CD4-positive, alpha-beta T cell treated with Interleukin-1 beta for 1 hour (primary cell): Measurements from ENCODE around the gene VSTM5.
"Not testable (repeated sequence)": the region's sequence is repeated elsewhere in the genome, so short reads cannot be mapped to it uniquely, and the experiment has no call there.

Experiments
- DNase-seq, 2 donors: peaks; one replicate each; pipeline ENCODE4 v3.0.0-alpha.2; 2020 to 2022

The VSTM5 gene, protein sequence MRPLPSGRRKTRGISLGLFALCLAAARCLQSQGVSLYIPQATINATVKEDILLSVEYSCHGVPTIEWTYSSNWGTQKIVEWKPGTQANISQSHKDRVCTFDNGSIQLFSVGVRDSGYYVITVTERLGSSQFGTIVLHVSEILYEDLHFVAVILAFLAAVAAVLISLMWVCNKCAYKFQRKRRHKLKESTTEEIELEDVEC

DNA sequence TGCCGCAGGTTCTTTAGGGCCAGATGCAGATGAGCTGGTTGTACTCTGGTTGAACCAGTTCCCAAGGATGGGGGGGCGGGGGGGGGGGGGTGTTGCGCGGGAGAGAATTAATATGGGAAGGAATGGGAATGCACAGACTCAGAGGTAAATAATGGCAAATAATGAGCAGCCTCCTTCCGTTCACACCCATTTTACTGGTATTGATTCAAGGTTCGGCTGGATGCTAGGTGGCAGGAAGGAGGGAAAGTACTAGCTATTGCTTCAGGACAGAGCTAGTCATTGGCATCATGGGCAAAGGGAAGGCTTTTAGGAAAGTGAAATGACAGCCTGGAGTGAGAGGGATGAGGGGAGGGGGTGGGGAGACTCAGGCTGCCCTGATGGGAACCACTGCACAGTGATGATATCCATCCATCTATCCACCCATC, at the start of gene VSTM5:
TSS of gene VSTM5 (minus strand) at position 25 of the 425 bp plus-strand sequence. CDS start 116 bp downstream, outside the sequence.
- no peak for DNase-seq

DNA sequence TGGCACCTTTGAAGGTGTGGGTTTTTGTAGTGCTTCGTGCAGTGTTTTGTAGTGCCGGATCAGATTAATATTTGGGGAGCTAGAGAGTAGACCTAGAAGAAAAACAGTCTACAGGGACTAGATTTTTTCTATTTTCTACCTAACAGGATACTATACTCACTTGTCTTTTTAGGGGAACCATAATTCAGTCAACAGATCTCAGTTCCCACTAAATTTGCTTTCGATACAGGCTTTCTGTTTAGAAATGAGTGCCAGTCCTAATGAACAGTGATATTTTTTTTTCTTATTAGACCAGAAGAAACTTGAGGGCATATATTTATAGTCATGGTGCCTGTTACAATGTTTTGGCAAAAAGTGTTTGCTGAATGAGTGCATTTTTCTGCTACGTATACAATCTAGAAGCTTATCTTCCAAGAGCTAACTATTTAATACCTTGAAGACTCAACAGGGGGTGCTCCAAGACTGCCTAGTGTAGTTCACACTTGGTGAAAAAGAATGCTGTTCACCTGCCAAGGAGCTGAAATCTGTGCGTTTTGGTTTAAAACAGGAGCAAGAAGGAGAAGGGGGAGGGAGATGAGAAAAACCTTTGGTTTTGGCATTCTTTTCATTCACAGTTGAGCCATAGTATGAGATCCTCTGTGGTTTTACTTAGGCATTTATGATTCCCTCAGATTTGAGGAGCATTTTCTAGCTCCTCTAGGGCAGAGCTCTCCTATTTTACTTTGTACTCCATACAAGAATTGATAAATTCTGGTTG, 44.9 kb upstream of the VSTM5 start:
- peak in 1 of 2 donors; percentile 14 for DNase-seq

DNA sequence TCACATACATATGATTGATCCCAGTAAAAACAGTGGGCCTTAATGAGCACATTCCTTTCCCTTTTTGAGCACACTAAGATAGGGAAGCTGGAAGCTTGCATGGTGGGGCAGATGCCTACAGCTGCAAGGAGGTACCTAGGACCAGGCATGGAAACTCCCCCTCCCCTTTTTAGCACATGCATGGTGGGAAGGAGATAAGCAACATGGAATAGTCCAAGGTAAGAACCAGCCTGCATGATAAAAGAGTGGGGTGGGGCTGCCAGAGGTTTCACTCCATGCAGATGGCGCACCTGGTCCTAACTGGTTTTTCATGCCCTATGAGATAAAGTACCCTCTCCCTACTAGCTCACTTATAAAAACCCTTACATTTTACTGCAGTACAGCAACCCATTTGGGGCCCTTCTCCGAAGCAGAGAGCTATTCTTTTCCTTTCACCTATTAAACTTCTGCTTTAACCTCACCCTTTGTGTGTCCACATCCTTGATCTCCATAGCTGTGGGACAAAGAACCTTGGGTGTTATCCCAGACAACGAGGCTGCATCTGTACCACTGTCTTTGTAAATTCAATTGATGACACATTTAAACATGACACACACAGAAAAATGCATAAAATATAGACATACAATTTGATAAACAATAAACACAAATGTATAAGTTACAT, 40.1 kb upstream of the VSTM5 start:
- no peak for DNase-seq

DNA sequence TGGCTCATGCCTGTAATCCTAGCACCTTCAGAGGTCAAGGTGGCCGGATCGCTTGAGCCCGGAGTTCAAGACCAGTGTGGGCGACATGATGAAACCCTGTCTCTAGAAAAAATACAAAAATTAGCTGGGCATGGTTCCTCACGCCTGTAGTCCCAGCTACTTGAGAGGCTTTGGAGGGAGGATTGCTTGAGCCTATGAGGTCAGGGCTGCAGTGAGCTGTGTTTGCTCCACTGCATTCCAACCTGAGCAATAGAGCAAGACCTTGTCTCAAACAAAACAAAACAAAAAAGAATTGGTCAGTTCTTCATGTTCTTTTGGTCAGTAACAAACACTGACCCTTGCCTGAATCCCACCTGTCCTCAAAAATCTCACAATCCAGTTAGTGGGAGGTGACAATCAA, 36.7 kb upstream of the VSTM5 start:
- DNase-seq: no peak

DNA sequence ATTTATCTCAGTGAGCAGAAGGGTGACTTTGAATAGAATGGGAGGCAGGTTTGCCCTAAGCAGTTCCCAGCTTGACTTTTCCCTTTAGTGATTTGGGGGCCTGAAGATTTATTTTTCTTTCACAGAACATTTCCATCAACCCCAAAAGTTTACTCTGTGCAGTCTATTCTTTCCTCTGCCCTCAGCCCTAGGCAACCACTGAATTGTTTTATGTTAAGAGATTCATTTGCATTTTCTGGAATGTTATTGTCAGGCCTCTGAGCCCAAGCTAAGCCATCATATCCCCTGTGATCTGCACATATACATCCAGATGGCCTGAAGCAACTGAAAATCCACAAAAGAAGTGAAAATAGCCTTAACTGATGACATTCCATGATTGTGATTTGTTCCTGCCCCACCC, 28.7 kb upstream of the VSTM5 start:
- not testable (repeated sequence) for DNase-seq

DNA sequence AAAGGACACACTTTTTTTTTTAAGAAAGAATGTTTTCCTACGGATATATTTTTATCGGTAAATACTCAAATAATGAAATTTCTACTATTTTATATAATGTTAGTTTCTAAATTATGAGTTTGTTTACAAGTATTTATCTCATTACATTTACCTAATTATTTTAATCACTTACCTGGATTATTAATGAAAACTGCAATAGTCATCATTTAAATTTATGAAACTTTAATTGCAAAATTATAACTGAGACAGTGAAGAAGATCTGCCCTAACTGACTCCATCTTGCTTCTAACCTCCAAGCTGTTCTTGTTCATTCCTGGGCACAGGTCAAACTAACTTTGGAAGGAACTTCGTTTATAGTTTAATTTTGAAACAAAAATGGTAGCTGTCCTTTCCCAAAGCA, 25.2 kb upstream of the VSTM5 start:
- DNase-seq: no peak

DNA sequence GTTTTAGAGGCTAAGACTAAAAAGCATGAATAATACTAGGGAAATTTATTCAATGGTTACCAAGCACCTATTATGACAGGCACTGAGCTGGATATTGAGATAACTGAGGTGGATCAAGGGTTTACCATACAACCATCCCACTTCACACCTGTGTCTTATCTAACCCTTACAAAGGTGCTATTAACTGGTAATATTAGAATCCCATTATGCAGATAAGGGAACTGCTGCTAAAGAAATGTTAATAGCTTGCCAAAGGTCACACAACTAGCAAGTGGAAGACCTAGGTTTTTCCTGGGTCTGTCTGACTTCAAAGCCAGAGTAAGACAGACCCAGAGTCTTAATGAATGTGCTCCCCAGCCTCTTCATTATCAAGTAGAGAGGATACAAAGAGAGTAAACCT, 21.1 kb upstream of the VSTM5 start:
- no peak for DNase-seq

DNA sequence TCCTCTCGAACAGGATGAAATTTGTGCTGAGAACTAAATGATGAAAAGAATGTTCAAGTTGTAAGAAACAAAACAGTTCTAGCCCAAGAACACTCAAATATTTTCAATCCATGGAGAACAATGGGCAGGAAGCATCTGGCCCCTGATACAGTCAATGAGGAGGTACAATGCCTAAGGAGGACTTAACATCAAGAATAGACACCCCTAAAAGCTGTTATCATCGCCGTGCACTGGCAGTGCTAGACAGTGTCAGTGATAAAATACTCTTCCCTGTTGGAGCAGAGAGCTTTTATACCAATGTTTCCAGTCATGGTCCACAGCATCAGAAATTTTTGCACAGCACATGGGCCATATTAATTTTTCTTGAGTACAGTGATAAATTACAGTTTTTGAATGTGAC, 20.2 kb upstream of the VSTM5 start:
- DNase-seq: no peak

DNA sequence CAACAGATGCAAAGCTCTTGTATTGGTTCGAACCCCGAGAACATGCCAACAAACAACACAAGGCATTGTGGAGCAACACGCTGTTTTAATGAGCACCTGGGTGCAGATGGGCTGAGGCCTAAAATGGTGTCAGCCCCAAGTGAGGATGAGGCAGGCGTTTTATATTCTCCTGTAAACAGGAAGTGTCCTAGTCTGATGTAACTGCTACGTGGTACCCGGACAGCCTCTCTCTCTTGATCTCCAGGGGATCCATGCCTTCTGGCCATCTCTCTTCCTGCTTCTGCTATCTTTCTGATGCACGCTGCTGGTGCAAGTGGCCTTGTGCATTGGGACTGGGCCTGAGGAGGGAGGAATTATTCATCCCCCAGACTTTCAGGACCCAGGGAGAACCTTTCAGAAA, 19.4 kb upstream of the VSTM5 start:
- no peak for DNase-seq

DNA sequence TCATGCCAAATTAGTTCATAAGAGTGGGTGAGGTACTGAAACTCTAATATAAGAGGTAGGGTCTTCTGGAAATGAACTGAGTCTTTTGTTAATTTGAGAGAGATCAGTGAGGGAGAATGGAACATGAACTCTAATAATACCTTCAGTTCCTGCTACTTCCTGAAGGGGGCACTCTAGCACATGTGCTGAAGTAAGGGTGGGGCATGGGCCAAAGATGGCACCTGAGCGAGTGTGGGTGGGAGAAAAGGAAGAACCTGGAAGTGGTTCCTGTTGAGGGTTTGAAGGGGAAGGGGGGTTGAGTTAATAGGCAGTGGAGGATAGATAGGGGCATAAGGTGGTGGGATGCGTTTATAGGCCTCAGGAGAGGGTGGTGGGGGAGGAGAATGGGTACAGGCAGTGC, 18.0 kb upstream of the VSTM5 start:
- not testable (repeated sequence) for DNase-seq

DNA sequence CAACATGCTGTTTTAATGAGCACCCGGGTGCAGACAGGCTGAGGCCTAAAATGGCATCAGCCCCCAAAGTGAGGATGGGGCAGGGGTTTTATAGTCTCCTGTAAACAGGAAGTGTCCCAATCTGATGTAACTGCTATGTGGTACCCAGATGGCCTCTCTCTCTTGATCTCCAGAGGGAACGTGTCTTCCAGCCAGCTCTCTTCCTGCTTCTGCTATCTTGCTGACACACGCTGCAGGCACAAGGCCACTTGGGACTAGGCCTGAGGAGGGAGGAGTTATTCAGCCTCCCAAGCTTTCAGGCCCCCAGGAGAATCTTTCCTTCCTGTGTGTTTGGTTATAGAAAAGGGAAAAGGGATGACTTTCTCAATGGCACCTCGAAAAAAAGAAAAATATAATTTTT, 11.4 kb upstream of the VSTM5 start:
- DNase-seq: no peak

DNA sequence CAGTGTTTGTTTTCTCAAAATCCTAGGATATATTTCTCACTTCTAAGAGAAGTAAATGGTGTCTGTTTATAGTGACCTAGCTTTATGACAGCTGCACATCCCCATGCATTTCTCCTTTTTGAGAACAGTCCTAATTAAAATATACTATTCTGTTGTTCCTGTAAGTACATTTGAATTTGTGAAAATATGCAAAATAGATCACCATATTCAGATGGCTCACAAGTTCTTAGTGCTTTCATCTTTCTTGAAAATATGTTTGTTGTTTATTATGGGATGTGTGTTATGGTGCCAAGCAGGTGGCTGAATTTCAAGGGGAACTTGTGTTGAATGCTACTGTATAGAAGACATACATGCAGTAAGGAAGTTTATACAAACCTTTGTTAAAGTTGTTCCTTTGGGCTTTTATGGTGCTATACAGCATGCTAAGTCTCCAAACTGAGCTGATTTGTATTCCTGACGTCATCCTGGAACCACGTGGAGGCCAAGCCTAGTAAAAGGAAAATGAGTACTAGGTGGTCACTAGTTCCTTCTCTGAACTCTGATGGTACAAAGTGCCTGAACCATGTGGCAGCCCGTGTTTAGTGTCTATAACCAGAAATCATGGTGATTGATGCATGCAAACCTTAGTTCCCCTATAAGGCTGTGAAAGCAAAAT, 7.8 kb upstream of the VSTM5 start:
- DNase-seq: no peak

DNA sequence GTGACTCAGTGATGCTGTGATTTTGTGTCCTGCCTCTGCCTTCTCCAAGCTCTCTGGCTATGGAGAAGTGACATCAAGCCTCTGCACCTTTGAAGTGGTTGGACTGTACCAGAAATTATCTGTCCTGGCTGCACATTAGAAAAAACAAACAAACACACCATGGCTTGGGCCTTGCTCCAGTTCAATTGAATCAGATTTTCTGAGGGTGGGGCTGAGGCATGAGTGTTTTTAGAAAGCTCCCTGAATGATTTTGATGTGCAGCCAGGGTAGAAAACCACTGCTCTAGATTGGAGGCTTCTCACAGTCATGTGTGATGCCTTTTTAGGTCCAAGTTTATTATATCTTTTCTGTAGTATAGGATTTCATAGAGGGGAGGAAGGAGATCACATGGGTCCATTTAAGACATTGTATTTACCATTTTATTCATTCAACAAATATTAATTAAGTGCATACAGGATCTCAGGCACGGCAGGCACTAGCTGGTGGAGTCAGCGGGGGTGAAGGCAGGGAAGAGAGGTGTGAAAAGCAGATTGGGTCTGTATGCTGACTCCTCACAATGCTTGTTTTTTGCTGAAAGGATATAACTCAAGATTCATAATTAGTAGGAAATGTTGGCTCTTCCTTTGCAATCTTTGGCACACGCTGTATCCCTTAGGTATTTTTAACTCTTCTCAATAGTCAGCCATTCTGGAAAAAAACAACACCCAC, 7.1 kb upstream of the VSTM5 start:
- DNase-seq: no peak

DNA sequence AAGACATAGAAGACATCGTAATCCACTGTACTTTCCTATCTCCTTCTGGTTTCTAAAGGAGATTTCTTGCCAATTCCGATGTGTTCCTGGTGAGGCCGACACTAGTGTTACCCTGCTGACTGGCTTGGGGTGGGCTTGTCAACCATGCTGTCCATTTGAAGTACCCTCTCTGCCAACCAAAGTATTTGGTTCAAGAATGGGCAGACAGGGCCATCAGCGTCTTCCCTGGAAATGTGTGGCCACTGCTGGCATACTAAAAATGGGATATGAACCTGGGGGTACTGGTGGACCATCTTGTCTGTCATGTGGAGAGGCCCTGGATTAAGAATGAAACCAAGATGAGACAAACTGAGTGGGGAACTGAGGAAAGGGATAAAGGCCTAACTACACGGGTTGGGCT, 1.8 kb upstream of the VSTM5 start:
- no peak for DNase-seq

DNA sequence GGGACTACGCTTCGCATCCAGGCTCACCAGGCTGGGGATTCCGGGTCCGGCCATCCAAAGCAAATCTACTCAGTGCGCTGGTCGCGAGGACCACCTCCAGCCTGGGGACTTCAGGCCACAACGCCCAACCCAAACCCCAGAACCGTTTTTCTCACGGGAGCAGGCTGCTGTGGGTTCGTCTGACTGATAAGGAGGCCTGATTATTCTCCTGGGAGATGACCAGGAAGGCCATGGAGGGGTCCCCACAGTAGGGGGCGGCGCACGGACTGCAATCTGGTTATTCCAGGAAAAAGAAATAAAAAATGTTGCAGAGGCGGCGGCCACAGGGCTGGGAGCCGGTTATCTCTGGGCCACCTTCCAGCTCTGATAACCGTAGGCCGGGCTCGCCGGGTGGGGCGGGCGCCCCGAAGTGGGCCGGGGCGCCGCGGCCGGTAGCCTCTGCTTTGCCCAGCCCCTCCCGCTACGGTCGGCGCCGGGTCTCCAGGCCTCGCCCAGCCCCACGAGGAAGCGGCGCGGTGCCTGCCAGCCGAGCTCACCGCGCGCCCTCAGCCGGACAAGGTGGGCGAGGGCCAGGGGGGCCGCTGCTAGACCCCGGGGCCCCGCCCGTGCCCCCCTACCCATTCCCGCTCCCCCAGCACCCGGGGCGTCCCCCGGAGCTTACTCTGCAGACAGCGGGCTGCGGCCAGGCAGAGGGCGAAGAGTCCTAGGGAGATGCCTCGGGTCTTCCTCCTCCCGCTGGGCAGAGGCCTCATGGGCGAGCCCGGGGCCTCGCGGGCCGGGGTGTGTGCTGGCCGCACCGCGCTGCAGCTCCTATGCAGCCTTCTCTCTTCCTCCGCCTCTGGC, 446 bp downstream of the VSTM5 start:
- DNase-seq: no peak

DNA sequence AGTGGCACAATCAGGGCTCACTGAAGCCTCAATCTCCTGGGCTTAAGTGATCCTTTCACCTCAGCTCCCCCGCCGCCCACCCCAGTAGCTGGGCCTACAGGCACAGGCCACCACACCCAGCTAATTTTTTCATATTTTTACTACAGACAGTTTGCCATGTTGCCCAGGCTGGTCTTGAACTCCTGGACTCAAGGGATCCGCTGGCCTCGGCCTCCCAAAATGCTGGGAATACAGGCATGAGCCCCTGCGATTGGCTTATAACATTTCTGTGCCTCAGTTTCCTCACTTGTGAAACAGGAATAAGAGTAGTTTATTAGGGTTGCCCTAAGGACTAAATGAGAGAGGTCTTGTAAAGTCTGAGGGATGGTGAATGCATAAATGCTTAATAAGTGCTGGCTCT, 1.2 kb downstream of the VSTM5 start:
- DNase-seq: no peak

DNA sequence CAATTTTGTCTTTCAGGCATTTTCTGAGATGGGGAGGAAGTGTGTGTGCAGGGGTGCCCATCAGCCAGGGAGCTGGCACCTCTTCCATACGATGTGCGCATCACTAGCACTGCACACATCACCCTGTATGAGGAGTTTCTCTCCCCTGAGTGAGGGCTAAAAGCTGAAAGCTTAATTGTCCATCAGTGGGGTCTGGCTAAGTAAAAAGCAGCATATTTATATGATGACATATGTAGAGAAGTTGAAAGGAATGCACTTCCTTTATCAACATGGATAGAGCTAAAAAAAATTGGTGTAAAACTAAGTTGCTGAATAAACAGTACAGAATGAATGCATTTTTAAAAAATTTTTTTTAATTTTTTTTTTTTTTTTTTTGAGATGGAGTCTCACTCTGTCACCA, 4.0 kb downstream of the VSTM5 start:
- no peak for DNase-seq

DNA sequence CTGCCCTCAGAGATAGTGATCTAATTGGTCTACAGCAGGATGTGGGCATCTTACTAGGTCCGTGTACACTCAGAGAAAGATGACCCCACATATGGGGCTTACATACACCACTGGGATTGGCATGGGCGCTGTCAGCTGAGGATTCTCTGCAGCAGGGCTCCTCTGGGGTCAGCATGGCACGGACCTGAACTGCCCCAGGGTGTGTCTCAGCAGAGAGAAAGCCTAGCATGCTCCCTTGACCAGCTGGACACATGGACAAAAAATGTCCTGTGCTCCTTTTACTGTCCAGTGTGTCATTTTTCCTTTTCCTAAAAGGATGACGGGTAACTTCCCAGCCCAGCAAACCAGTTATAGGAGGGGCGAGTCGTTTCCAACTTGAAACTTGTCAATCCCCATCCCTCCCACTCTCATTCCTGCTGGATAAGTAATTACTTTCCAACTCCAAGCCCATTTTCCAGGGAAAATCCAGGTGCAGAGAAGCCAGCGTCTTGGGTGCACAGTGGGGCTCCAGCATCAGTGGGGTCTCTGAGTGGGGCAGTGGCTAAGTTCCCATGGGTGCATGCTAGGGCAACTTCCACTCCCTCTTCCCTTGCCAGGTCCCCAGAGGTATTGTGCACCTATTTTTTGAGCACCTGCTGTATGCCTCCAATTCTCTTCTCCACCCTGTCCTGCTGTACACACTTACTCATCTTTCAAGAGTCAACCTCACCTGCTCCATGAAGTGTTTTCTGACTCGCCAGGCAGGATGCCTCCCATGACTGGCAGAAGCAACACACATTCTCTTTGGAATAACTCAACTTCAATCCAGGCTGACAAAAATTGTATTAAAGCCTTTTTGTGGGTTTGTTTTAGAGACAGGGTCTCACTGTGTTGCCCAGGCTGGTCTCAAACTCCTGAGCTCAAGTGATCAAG, 5.0 kb downstream of the VSTM5 start:
- no peak for DNase-seq

DNA sequence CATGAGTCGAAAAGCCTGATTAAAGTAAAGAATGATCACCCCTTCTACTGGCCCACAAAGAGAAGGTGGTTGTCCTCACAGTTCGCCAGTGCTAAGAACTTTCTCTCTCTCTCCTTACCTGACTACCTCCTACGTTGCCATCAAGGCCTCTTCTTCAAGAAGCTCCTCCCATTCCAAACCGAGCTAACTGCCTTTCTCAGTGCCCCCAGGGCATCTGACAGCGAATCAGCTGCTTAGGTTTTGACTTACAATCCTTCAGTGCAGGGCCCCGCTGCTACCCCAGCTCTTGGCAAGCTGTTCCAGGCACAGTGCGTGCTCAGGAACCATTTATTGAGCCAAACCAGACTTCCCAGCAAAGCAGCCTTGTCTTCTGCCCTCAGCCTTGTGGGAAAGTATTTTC, 5.8 kb downstream of the VSTM5 start:
- DNase-seq: no peak

DNA sequence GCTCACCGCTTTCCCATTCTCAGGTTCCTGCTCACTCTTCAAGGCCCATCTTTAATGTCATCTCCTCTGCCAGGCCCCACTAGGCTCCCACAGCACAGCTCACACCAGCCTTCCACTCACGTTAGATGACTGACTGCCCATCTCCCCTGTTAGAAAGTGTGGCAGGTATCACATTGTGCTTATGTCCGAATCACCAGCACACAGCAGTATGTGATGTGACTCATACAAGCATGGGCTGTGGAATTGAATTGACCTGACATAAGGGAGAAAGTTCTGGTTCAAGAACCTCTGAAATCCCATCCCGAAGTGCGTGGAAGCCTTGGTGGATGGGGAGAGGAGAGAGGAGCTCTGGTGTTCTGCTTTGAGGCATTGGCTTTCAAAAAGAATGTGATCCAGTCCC, 6.5 kb downstream of the VSTM5 start:
- DNase-seq: no peak

DNA sequence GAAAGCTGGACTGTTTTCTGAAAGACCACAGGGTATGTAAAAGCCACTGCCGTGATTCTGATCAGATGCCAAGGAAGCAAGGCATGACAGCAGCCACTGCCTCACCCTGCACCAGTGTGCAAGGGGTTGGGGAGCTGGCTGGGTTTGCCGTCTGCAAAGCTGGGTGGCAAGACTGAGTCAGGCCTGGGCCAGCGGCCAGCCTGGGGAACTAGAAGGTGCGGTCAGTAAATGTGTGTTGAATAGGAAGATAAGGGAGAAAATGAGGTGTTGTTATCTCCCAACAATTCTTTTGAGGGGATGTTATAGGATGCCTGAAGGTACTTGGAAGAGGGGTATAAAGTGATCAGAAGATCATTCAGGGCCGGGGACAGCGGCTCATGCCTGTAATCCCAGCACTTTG, 8.0 kb downstream of the VSTM5 start:
- no peak for DNase-seq
